Keratinocyte (primary cell): Measurements from ENCODE around the gene REEP3. TPM values are rescaled to one million over a fixed set of nuclear protein-coding genes. Genes with fewer than 3 reads are reported as not detected.
A peak's percentile ranks its signal among the peaks of the same experiment; 100 is the strongest.

Source experiments
- DNase-seq: peaks from one replicate; pipeline ENCODE4 v3.0.0-alpha.2; 2011; ENCODE audit warnings: low read depth, missing footprints, low spot score
- FAIRE-seq: peaks from 2 replicates; lab custom pipeline; 2011; peaks lifted over from hg19 to GRCh38; lab: Jason Lieb, UNC
- H2AFZ ChIP-seq: 2 replicates; pipeline ENCODE4 v1.6.0; 2012; ENCODE audit warnings: low read length, control low read depth, inconsistent platforms; ENCODE audit not compliant: control insufficient read depth
- H3K27ac ChIP-seq: 2 replicates; pipeline ENCODE4 v1.5.1; 2011; ENCODE audit warnings: low read length; ENCODE audit not compliant: control insufficient read depth, insufficient read depth
- H3K27me3 ChIP-seq: 3 replicates; pipeline ENCODE4 v1.6.0; 2011; ENCODE audit warnings: low read length; ENCODE audit not compliant: control insufficient read depth, insufficient read depth; ENCODE audit errors: extremely low read depth
- H3K36me3 ChIP-seq, 2 experiments: 2 replicates in 1 of 2; 3 replicates in 1 of 2; pipeline ENCODE4 v1.5.1; 2011; ENCODE audit warnings: low read length in 2 of 2, mild to moderate bottlenecking in 1 of 2; ENCODE audit not compliant: control insufficient read depth in 2 of 2, insufficient read depth in 2 of 2; ENCODE audit errors: extremely low read depth in 1 of 2
- H3K4me1 ChIP-seq: 3 replicates; pipeline ENCODE4 v1.5.1; 2011; ENCODE audit warnings: low read length; ENCODE audit not compliant: control insufficient read depth, insufficient read depth; ENCODE audit errors: extremely low read depth
- H3K4me2 ChIP-seq: 3 replicates; pipeline ENCODE4 v1.6.0; 2011; ENCODE audit warnings: low read depth, low read length; ENCODE audit not compliant: control insufficient read depth, insufficient read depth; ENCODE audit errors: extremely low read depth
- H3K4me3 ChIP-seq, 3 experiments: fragments of 200-600 bp in 1 of 3; sonication (generic) in 1 of 3; 2 replicates in 2 of 3; 3 replicates in 1 of 3; pipeline ENCODE4 v1.5.1; 2011 to 2016; ENCODE audit warnings: low read length in 3 of 3, mild to moderate bottlenecking in 3 of 3, control low read depth in 2 of 3, inconsistent platforms in 1 of 3, low read depth in 1 of 3, mixed read lengths in 1 of 3, mixed run types in 1 of 3, moderate library complexity in 1 of 3; ENCODE audit not compliant: control insufficient read depth in 2 of 3, insufficient read depth in 2 of 3; ENCODE audit errors: extremely low read depth in 1 of 3
- H3K79me2 ChIP-seq: 2 replicates; pipeline ENCODE4 v1.6.0; 2012; ENCODE audit warnings: low read length; ENCODE audit not compliant: control insufficient read depth, insufficient read depth
- H3K9ac ChIP-seq: 3 replicates; pipeline ENCODE4 v1.6.0; 2011; ENCODE audit warnings: low read length; ENCODE audit not compliant: control insufficient read depth, insufficient read depth; ENCODE audit errors: extremely low read depth
- H3K9me1 ChIP-seq: 3 replicates; pipeline ENCODE4 v1.6.0; 2011; ENCODE audit warnings: low read length; ENCODE audit not compliant: control insufficient read depth, insufficient read depth; ENCODE audit errors: extremely low read depth
- H3K9me3 ChIP-seq: 2 replicates; pipeline ENCODE4 v1.5.1; 2012; ENCODE audit warnings: low read depth, low read length; ENCODE audit not compliant: control insufficient read depth
- H4K20me1 ChIP-seq: 3 replicates; pipeline ENCODE4 v1.6.0; 2011; ENCODE audit warnings: low read length; ENCODE audit not compliant: control insufficient read depth, insufficient read depth; ENCODE audit errors: extremely low read depth
- CTCF ChIP-seq, 3 experiments: IDR thresholded peaks in 1 of 3; conservative IDR thresholded peaks in 1 of 3; optimal IDR thresholded peaks in 1 of 3; 2 replicates in 2 of 3; 3 replicates in 1 of 3; pipeline versions ENCODE3 to v1.5.1; 2011; ENCODE audit warnings: low read length in 3 of 3, mild to moderate bottlenecking in 3 of 3, moderate library complexity in 2 of 3, control low read depth in 1 of 3, inconsistent platforms in 1 of 3; ENCODE audit not compliant: insufficient read depth in 2 of 3; ENCODE audit errors: extremely low read depth in 1 of 3
- EZH2 ChIP-seq: IDR thresholded peaks from one replicate; pipeline ENCODE4 v1.6.1; 2012; ENCODE audit warnings: inconsistent platforms, mild to moderate bottlenecking, low read length, moderate library complexity
- dilution Hi-C: fragments of 300-500 bp; cut with MboI; formaldehyde crosslinking; loops from one replicate; pipeline ENCODE4 v1.7.0; 2020; ENCODE audit warnings: low sequenced_read_pairs; ENCODE audit not compliant: extremely low pct_ligation_motif_present
- polyA plus RNA-seq, 5 experiments: library from polyadenylated mRNA; depleted of rRNA in 3 of 5; stranded (reverse) in 3 of 5; stranded (forward) in 1 of 5; unstranded in 1 of 5; fragments of >200 nt; gene quantifications; 1 replicate in 1 of 5; 2 replicates in 3 of 5; 3 replicates in 1 of 5; pipeline versions ENCODE4 v1.2.1 to v1.2.3, GENCODE V29; 2011 to 2012; ENCODE audit warnings: missing spikeins in 2 of 5, low read depth in 1 of 5, low replicate concordance in 1 of 5

Gene REEP3
- polyA plus RNA-seq, 1 donor (not counting 4 experiments of a cell fraction or from before 2014, with no cell fraction given) = 52.8 TPM

- Histone ChIP-seq H3K9me1 (no peaks in the 10 kb centered on the region), H3K4me1 (no peaks in the 10 kb centered on the region), H3K36me3 (no peaks in the 10 kb centered on the region), H3K4me3 (no peak overlapping the region), H3K27me3 (no peaks in the 10 kb centered on the region), H3K9me3 (no peaks in the 10 kb centered on the region), H2AFZ (no peak overlapping the region), H3K4me2 (no peak overlapping the region), H3K9ac (no peak overlapping the region), H3K79me2 (peaks cover 73% of the 10 kb centered on the region), H3K27ac (no peak overlapping the region), H4K20me1 (no peaks in the 10 kb centered on the region)
- no peak for DNase-seq
- FAIRE-seq = no peak
- dilution Hi-C loops = no loop called here
- TF ChIP-seq CTCF (optimal IDR thresholded peaks at IDR 0.05 in 1 of 3, IDR thresholded peaks at IDR 0.05 in 1 of 3, conservative IDR thresholded peaks at IDR 0.05 in 1 of 3; ENCODE audit: extremely low read depth in 1 of 3, insufficient read depth in 2 of 3, low read length in 3 of 3) (no peak), EZH2 (no peak)
Measured at GRCh38 chr10:63480237-63480636, 41.0 kb upstream of the REEP3 start.

GRCh38 chr10:63481815-63482421, 39.3 kb upstream of the REEP3 start:
- Histone ChIP-seq H2AFZ (no peak overlapping the region), H3K27ac (peak overlapping the region; percentile 11), H3K79me2 (peaks cover 72% of the 10 kb centered on the region), H3K4me1 (no peaks in the 10 kb centered on the region), H3K9me1 (no peaks in the 10 kb centered on the region), H4K20me1 (no peaks in the 10 kb centered on the region), H3K36me3 (no peaks in the 10 kb centered on the region), H3K27me3 (no peaks in the 10 kb centered on the region), H3K4me3 (no peak overlapping the region), H3K9me3 (no peaks in the 10 kb centered on the region), H3K9ac (no peak overlapping the region), H3K4me2 (peak overlapping the region; percentile 33)
- no peak for TF ChIP-seq CTCF (optimal IDR thresholded peaks at IDR 0.05 in 1 of 3, IDR thresholded peaks at IDR 0.05 in 1 of 3, conservative IDR thresholded peaks at IDR 0.05 in 1 of 3; ENCODE audit: extremely low read depth in 1 of 3, insufficient read depth in 2 of 3, low read length in 3 of 3)
- no peak for TF ChIP-seq EZH2
- no peak for DNase-seq
- dilution Hi-C loops = no loop called here
- FAIRE-seq = no peak
